ENCODE results near the gene ACTBL2.

DNA sequence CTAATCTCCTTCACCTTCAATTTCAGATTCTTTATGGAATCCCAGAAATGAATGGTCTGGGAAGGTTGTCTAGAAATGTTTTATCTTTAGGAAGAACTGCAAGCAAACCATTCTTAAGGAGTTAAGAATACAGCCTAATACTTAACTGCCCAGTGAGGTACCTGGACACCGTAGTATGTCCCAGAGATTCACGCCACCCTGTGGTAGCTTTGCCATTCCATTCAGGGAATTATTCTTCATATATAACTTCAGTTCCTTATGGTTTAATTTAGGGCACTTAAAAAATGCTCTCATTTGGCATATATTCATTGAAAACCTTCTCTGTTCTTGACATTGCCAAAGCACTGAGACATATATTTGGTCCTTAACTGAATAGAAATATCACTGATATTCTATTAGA lies 49.7 kb downstream of the ACTBL2 start:
- TF ChIP-seq POLR2AphosphoS5 (IDR thresholded peaks at IDR 0.05) (no peak), CTCF (IDR thresholded peaks at IDR 0.05) (no peak)

All from prostate gland (tissue), 2 donors.